Measurements from ENCODE around the gene FBP2. TPM values are rescaled to one million over a fixed set of nuclear protein-coding genes. Genes with fewer than 3 reads are reported as not detected.

FBP2 gene
- total and polyA plus RNA-seq, 2 of the 8 experiments (the other 6 are each of a cell fraction or from before 2014, with no cell fraction given) = not detected

DNA sequence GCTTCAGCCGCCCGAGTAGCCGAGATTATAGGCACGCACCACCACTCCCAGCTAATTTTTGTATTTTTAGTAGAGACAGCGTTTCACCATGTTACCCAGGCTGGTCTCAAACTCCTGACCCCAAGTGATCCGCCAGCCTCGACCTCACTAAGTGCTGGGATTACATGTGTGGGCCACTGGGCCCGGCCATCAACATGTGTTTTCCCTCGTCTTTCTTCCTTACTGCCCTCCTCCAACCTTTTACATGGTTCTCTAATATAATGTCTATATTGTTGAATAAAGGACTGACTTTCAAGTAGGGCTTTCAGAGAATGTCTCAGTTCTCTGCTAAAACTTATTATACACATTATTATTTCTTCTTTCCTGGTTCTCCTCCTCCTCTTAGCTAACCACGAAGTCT is 60.0 kb downstream of the FBP2 start:
- H4K20me1 ChIP-seq (replicated peaks in 1 of 2; ENCODE audit: control insufficient read depth in 1 of 2, insufficient read depth in 2 of 2, low read length in 2 of 2) = no peaks in the 10 kb centered on the region
- WGBS, 2 experiments (ENCODE audit: extremely low coverage in 1 of 2, insufficient coverage in 1 of 2, insufficient read length in 1 of 2, insufficient replicate concordance in 2 of 2, low coverage in 1 of 2, low lambda C conversion rate in 2 of 2, missing lambda C conversion rate in 1 of 2) = 92% methylated on average over 10 of the region's 10 CpGs; no CpG with 5 or more reads in 1 of the 2 experiments
- DNase-seq (ENCODE audit: low read depth in 1 of 2, low spot score in 2 of 2) (no peak), FAIRE-seq (no peak)
- H2BK120ac ChIP-seq (replicated peaks; ENCODE audit: low read depth, low read length) = no peak overlapping the region
- H3K4ac ChIP-seq (replicated peaks; ENCODE audit: insufficient read length, low read depth, low read length) = no peak overlapping the region
- H3K36me3 ChIP-seq (ENCODE audit: control insufficient read depth in 2 of 4, insufficient read depth in 4 of 4, low read length in 3 of 4) = no peaks in the 10 kb centered on the region
- no peak overlapping the region for H3K14ac ChIP-seq (ENCODE audit: insufficient read length)
- H2AK5ac ChIP-seq (ENCODE audit: low read depth, low read length) = no peak overlapping the region
- no peak overlapping the region for H3K4me2 ChIP-seq (ENCODE audit: insufficient read depth in 1 of 2, low read depth in 2 of 2, low read length in 2 of 2)
- no peaks in the 10 kb centered on the region for H3K23me2 ChIP-seq (ENCODE audit: low read depth, low read length)
- H3K23ac ChIP-seq (ENCODE audit: insufficient read length) = no peak overlapping the region
- H3K79me1 ChIP-seq (ENCODE audit: low read depth, low read length) = no peaks in the 10 kb centered on the region
- no peak overlapping the region for H3K4me3 ChIP-seq (ENCODE audit: extremely low read depth in 1 of 4, insufficient read depth in 2 of 4, low read depth in 3 of 4, low read length in 4 of 4)
- no peak overlapping the region for H3K27ac ChIP-seq (ENCODE audit: low read depth, low read length)
- no peak overlapping the region for H4K5ac ChIP-seq (ENCODE audit: insufficient read length, low read depth, low read length)
- ChIA-PET CTCF (ENCODE audit: partially characterized antibody) (no interaction called here), POLR2A (ENCODE audit: partially characterized antibody) (no interaction called here)
- H3K79me2 ChIP-seq (ENCODE audit: control insufficient read depth in 1 of 2, insufficient read depth in 2 of 2, low read length in 2 of 2) = no peaks in the 10 kb centered on the region; a peak in 1 of 4 replicates
- no peak overlapping the region for H2BK5ac ChIP-seq (ENCODE audit: low read depth, low read length)
- no peaks in the 10 kb centered on the region for H3K9me3 ChIP-seq (ENCODE audit: insufficient read depth in 2 of 2, low read depth in 1 of 2, low read length in 1 of 2)
- H3K56ac ChIP-seq (replicated peaks; ENCODE audit: insufficient read length, low read depth, low read length) = no peak overlapping the region
- H4K8ac ChIP-seq (ENCODE audit: extremely low read depth, insufficient read depth, low read length) = no peak overlapping the region
- H2BK20ac ChIP-seq (ENCODE audit: low read length) = no peak overlapping the region
- no peak overlapping the region for H2AFZ ChIP-seq (ENCODE audit: low read length)
- H2BK15ac ChIP-seq (ENCODE audit: low read length) = no peak overlapping the region
- TF ChIP-seq CREB1 (IDR thresholded peaks at IDR 0.05) = no peak
- TF ChIP-seq SIN3A (conservative IDR thresholded peaks at IDR 0.05 in 1 of 2, IDR thresholded peaks at IDR 0.05 in 1 of 2; ENCODE audit: low read depth in 1 of 2, low read length in 2 of 2) = no peak
- no peak for TF ChIP-seq NANOG (IDR thresholded peaks at IDR 0.05; ENCODE audit: insufficient read depth, low read depth, low read length, poor library complexity, severe bottlenecking)
- TF ChIP-seq RNF2 (IDR thresholded peaks at IDR 0.05; ENCODE audit: borderline replicate concordance, low read depth, low read length, missing control alignments, poor library complexity, severe bottlenecking) = no peak
- no peak for TF ChIP-seq EZH2 (IDR thresholded peaks at IDR 0.05; ENCODE audit: low read depth, low read length, severe bottlenecking)
- TF ChIP-seq CBX8 (IDR thresholded peaks at IDR 0.05; ENCODE audit: borderline replicate concordance, low read depth, low read length) = no peak
- TF ChIP-seq NRF1 (IDR thresholded peaks at IDR 0.05; ENCODE audit: low read depth, low read length) = no peak
- no peak for TF ChIP-seq EGR1 (IDR thresholded peaks at IDR 0.05; ENCODE audit: borderline replicate concordance, low read depth, low read length)
- no peak for TF ChIP-seq SP2 (IDR thresholded peaks at IDR 0.05; ENCODE audit: low read length)
- TF ChIP-seq RBBP5 (IDR thresholded peaks at IDR 0.05; ENCODE audit: borderline replicate concordance, low read depth, low read length) = no peak
- no peak for TF ChIP-seq JUN (IDR thresholded peaks at IDR 0.05; ENCODE audit: low read depth, low read length)
- no peak overlapping the region for H4K91ac ChIP-seq (replicated peaks; ENCODE audit: insufficient read length, low read length)
- no peaks in the 10 kb centered on the region for H3K27me3 ChIP-seq (replicated peaks in 1 of 4; ENCODE audit: control insufficient read depth in 3 of 4, extremely low read depth in 1 of 4, insufficient read depth in 3 of 4, low read length in 3 of 4)
- no peak overlapping the region for H3K18ac ChIP-seq (ENCODE audit: extremely low read depth, low read length)
- no peak overlapping the region for H3K9ac ChIP-seq (replicated peaks in 1 of 4; ENCODE audit: extremely low read depth in 1 of 4, low read depth in 3 of 4, low read length in 3 of 4)
- no peak overlapping the region for H2BK12ac ChIP-seq (ENCODE audit: low read depth, low read length)
- H3K4me1 ChIP-seq (replicated peaks in 1 of 4; ENCODE audit: control insufficient read depth in 3 of 4, insufficient read depth in 4 of 4, low read length in 3 of 4) = no peaks in the 10 kb centered on the region

Data from H1 (cell line).